ENCODE data around the gene PLEKHA6. TPM values are rescaled to one million over a fixed set of nuclear protein-coding genes. Genes with fewer than 3 reads are reported as not detected.
A peak's percentile ranks its signal among the peaks of the same experiment; 100 is the strongest.

PLEKHA6 gene
- total and polyA plus RNA-seq, 2 of the 4 experiments (the other 2 are of a cell fraction), result 8.2 to 19.9 TPM

DNA sequence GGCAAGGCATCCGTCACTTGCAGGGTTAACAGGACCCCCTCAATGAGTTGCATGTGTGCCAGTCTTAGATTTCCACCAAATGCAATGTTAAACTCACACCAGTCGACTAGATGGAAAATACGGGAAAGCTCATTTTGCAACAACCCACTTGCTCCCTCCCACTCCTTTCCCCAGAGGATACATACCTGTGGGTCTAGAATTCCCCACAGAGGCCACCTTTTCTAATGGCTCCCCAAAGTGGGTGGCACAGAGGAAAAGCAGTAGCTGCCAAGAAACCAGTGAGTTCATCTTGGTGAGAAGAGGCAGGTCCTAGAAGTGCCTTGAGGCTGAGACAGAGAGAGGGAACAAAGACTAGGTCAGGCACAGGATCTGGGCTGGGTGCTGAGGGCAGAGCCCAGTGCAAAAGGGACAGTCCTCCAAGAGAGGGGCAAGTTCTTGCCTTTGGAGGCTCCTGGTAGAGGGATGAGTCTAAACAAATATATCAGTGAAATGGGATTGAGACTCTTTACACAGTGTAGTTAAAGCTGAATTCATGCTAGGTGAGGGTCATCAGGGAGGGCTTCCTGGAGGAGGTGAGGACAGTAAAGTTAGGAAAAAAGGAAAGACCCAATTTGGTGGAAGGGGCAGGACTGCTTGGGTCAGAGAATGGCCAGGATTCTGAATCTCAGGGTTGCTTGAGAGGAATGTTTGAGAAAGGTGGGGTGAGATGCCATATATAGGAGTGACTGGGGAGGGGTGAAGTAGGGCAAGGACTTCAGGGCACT is 167.0 kb downstream of the PLEKHA6 start:
- in situ Hi-C loops (cut with MboI; ENCODE audit: low sequenced_read_pairs), result no loop called here

More for the DNA sequence above, 167.0 kb downstream of the PLEKHA6 start:
- H2AK9ac ChIP-seq (replicated peaks; ENCODE audit: low read depth, low read length, poor library complexity), result no peak overlapping the region
- peak overlapping the region; percentile 61 for H4K91ac ChIP-seq (ENCODE audit: insufficient read depth, low read depth, low read length)
- no peak overlapping the region for H3K23ac ChIP-seq (ENCODE audit: low read depth, low read length)
- no peak overlapping the region for H3K27ac ChIP-seq (ENCODE audit: insufficient read depth, low read length)
- no peak overlapping the region for H2BK5ac ChIP-seq (ENCODE audit: low read depth, low read length, poor library complexity, severe bottlenecking)
- dilution Hi-C loops (cut with HindIII; ENCODE audit: low sequenced_read_pairs, unreplicated experiment), result no loop called here
- no peak overlapping the region for H3K18ac ChIP-seq (ENCODE audit: low read depth, low read length)
- H4K8ac ChIP-seq (ENCODE audit: low read depth in 2 of 2, low read length in 2 of 2), result 0 out of 4 replicates have a peak overlapping the region, but pooled peaks of 1 of the 2 experiments have one; percentile 4
- peak overlapping the region; percentile 51 for H2BK120ac ChIP-seq (ENCODE audit: low read depth, low read length)
- no CpG with 5 or more reads among the region's 3 CpGs for WGBS, 2 experiments (ENCODE audit: extremely low coverage in 2 of 2, insufficient read length in 1 of 2)
- no peaks in the 10 kb centered on the region for H4K20me1 ChIP-seq (ENCODE audit: insufficient read depth, low read length)
- peaks cover 22% of the 10 kb centered on the region for H3K9me1 ChIP-seq (ENCODE audit: insufficient read depth, low read length)
- TF ChIP-seq BHLHE40 (IDR thresholded peaks at IDR 0.05; ENCODE audit: low read depth, low read length), result no peak
- no peak for TF ChIP-seq FOS (IDR thresholded peaks at IDR 0.05; ENCODE audit: low read depth, low read length)
- TF ChIP-seq CEBPB (IDR thresholded peaks at IDR 0.05; ENCODE audit: low read depth, low read length), result no peak
- TF ChIP-seq POLR2A (IDR thresholded peaks at IDR 0.05; ENCODE audit: low read depth, low read length), result no peak
- no peak for TF ChIP-seq CHD1 (IDR thresholded peaks at IDR 0.05; ENCODE audit: low read depth, low read length)
- ChIA-PET POLR2A (ENCODE audit: unreplicated experiment) (no interaction called here), CTCF (no interaction called here)
- H3K4me3 ChIP-seq (ENCODE audit: insufficient read depth, low read depth, low read length), result no peak overlapping the region
- DNase-seq (no peak), ATAC-seq (ENCODE audit: low read depth) (no peak)
- H3K27me3 ChIP-seq (ENCODE audit: control insufficient read depth, insufficient read depth, low read length), result peaks cover 3% of the 10 kb centered on the region; the same call in 1 of the 2 replicates
- H2AFZ ChIP-seq (replicated peaks; ENCODE audit: low read length, poor library complexity), result no peak overlapping the region
- peaks cover 6 to 24% of the 10 kb centered on the region in 2 experiments; a peak in 3 of 4 replicates for H3K79me1 ChIP-seq (ENCODE audit: low read depth in 1 of 2, low read length in 2 of 2)
- H3K4me2 ChIP-seq (ENCODE audit: low read depth, low read length), result no peak overlapping the region
- H4K5ac ChIP-seq (ENCODE audit: low read depth, low read length), result no peak overlapping the region
- no peaks in the 10 kb centered on the region for H3K36me3 ChIP-seq (ENCODE audit: control insufficient read depth, insufficient read depth, low read length)
- H3K4me1 ChIP-seq (ENCODE audit: control insufficient read depth, insufficient read depth, low read length), result peaks cover 28% of the 10 kb centered on the region
- no peaks in the 10 kb centered on the region for H3K9me3 ChIP-seq (ENCODE audit: control insufficient read depth, insufficient read depth, low read length)
- H3K4ac ChIP-seq (ENCODE audit: low read depth, low read length), result 0 out of 2 replicates have a peak overlapping the region, but pooled peaks have one; percentile 19
- H2BK20ac ChIP-seq (ENCODE audit: low read depth, low read length), result peak overlapping the region; percentile 32; the same call in 1 of the 2 replicates
- H3K56ac ChIP-seq (ENCODE audit: extremely low read depth, insufficient read depth, low read length), result no peak overlapping the region
- no peak overlapping the region; the same call in 2 of the 3 replicates for H2BK15ac ChIP-seq (ENCODE audit: low read depth, low read length)
- H3K9ac ChIP-seq (ENCODE audit: low read depth, low read length), result no peak overlapping the region
- intact Hi-C loops (cut with micrococcal nuclease), result no loop called here
- peak overlapping the region; percentile 47; the same call in 1 of the 2 replicates for H2AK5ac ChIP-seq (ENCODE audit: low read depth, low read length)
- H3K14ac ChIP-seq (replicated peaks; ENCODE audit: low read depth, low read length), result no peak overlapping the region
- no TSS peak for BruUV-seq (replicated peaks)

Data from IMR-90 (cell line).